Lower leg skin (tissue), 3 donors: Measurements from ENCODE around the gene ATOH8.

ENCODE experiments used
- CTCF ChIP-seq, 3 donors: fragments of 450-650 bp; IDR thresholded peaks; one replicate each; pipeline ENCODE4 v1.5.1; 2016; ENCODE audit warnings: antibody characterized with exemption in 3 of 3, mild to moderate bottlenecking in 3 of 3, moderate library complexity in 2 of 3
- POLR2A ChIP-seq, 2 donors: fragments of 450-650 bp; IDR thresholded peaks; one replicate each; pipeline ENCODE4 v1.6.1; 2016 to 2017; ENCODE audit warnings: antibody characterized with exemption in 2 of 2, mild to moderate bottlenecking in 1 of 2, moderate library complexity in 1 of 2

GRCh38 chr2:85712336-85712735 lies 41.5 kb upstream of the ATOH8 start:
- TF ChIP-seq POLR2A (IDR thresholded peaks at IDR 0.05) = no peak
- no peak for TF ChIP-seq CTCF (IDR thresholded peaks at IDR 0.05)
